HCT116 (cell line): Measurements from ENCODE around the gene SYAP1. TPM values are rescaled to one million over a fixed set of nuclear protein-coding genes. Genes with fewer than 3 reads are reported as not detected.

ENCODE experiments used
- ATAC-seq: fragments of 200-7000 bp; cut with Tn5 transposase; 2 replicates; pipeline ENCODE4 v1.9.1; 2020; ENCODE audit warnings: mild to moderate bottlenecking, moderate library complexity
- BruUV-seq: library from RNA; stranded (reverse); fragments of 400-500 nt; replicated peaks from 2 replicates; lab custom pipeline; 2021; lab: Mats Ljungman, UMichigan
- CTCF ChIA-PET: fragments of 300-600 bp; sonication (Branson Sonifier 250); formaldehyde crosslinking; loops from one replicate; lab custom pipeline; 2021; ENCODE audit warnings: antibody characterized with exemption; lab: Charles Lee
- POLR2A ChIA-PET: fragments of 300-600, 350-600 bp; sonication (Branson Sonifier 250); formaldehyde crosslinking; loops from one replicate; lab custom pipeline; 2021; ENCODE audit warnings: antibody characterized with exemption; lab: Charles Lee
- RAD21 ChIA-PET, 2 experiments: fragments of 300-600 bp; sonication (Branson Sonifier 250); formaldehyde crosslinking; loops; one replicate each; lab custom pipeline; 2023; ENCODE audit warnings: low total read pairs in 2 of 2; ENCODE audit not compliant: uncharacterized antibody in 2 of 2, unreplicated experiment in 2 of 2, low non-redundant PET in 1 of 2; lab: Charles Lee
- DNase-seq: peaks from one replicate; pipeline ENCODE4 v3.0.0-alpha.2; 2010; ENCODE audit warnings: low read depth, low spot score
- H2AFZ ChIP-seq: fragments of 200-600 bp; shearing (Covaris generic), sonication (generic); 2 replicates; pipeline ENCODE4 v1.6.1; 2017; ENCODE audit warnings: low read depth, mixed run types, mixed read lengths, antibody characterized with exemption, low read length; ENCODE audit not compliant: poor library complexity, severe bottlenecking
- H3K27ac ChIP-seq: 2 replicates; pipeline ENCODE4 v1.5.1; 2012; ENCODE audit warnings: low read depth, low read length
- H3K27me3 ChIP-seq: fragments of 200-600 bp; sonication (generic); 2 replicates; pipeline ENCODE4 v1.6.1; 2016; ENCODE audit warnings: mixed run types, low read length, mixed read lengths; ENCODE audit not compliant: insufficient read depth
- H3K36me3 ChIP-seq, 2 experiments: fragments of 200-500 bp in 1 of 2; fragments of 200-600 bp in 1 of 2; sonication (Bioruptor generic) in 1 of 2; sonication (generic) in 1 of 2; 2 replicates each; pipeline versions ENCODE4 v1.5.1 to v1.6.1; 2014 to 2016; ENCODE audit warnings: low read length in 2 of 2, inconsistent platforms in 1 of 2, mixed read lengths in 1 of 2, mixed run types in 1 of 2; ENCODE audit not compliant: insufficient read depth in 2 of 2, control insufficient read depth in 1 of 2
- H3K4me1 ChIP-seq, 2 experiments: fragments of 200-600 bp in 1 of 2; sonication (generic) in 1 of 2; 2 replicates each; pipeline versions ENCODE4 v1.5.1 to v1.6.1; 2012 to 2017; ENCODE audit warnings: low read length in 2 of 2, inconsistent platforms in 1 of 2, mild to moderate bottlenecking in 1 of 2, mixed read lengths in 1 of 2, mixed run types in 1 of 2, moderate library complexity in 1 of 2; ENCODE audit not compliant: insufficient read depth in 2 of 2, control insufficient read depth in 1 of 2
- H3K4me2 ChIP-seq: fragments of 200-600 bp; sonication (generic); 2 replicates; pipeline ENCODE4 v1.6.1; 2017; ENCODE audit warnings: mixed run types, low read length, mixed read lengths
- H3K4me3 ChIP-seq, 2 experiments: fragments of 200-600 bp in 1 of 2; sonication (generic) in 1 of 2; replicated peaks in 1 of 2; 2 replicates each; pipeline ENCODE4 v1.5.1; 2011 to 2016; ENCODE audit warnings: low read length in 2 of 2, control low read depth in 1 of 2, low read depth in 1 of 2, mild to moderate bottlenecking in 1 of 2, mixed read lengths in 1 of 2, mixed run types in 1 of 2
- H3K79me2 ChIP-seq: fragments of 200-600 bp; sonication (generic); 2 replicates; pipeline ENCODE4 v1.6.1; 2017; ENCODE audit warnings: mild to moderate bottlenecking, mixed run types, low read length, moderate library complexity, mixed read lengths; ENCODE audit not compliant: insufficient read depth
- H3K9ac ChIP-seq: fragments of 200-600 bp; sonication (generic); 2 replicates; pipeline ENCODE4 v1.6.1; 2016; ENCODE audit warnings: low read length, mixed read lengths
- H3K9me2 ChIP-seq: fragments of 200-600 bp; sonication (generic), shearing (Covaris generic); 2 replicates; pipeline ENCODE4 v1.6.1; 2017; ENCODE audit warnings: mixed run types, mild to moderate bottlenecking, moderate library complexity; ENCODE audit not compliant: insufficient read depth
- H3K9me3 ChIP-seq, 2 experiments: fragments of 200-500 bp in 1 of 2; fragments of 200-600 bp in 1 of 2; sonication (Bioruptor generic) in 1 of 2; sonication (generic) in 1 of 2; 2 replicates each; pipeline ENCODE4 v1.6.1; 2014 to 2017; ENCODE audit warnings: low read length in 2 of 2, mixed read lengths in 2 of 2, inconsistent platforms in 1 of 2, low read depth in 1 of 2, mild to moderate bottlenecking in 1 of 2, mixed run types in 1 of 2, moderate library complexity in 1 of 2; ENCODE audit not compliant: control insufficient read depth in 1 of 2, insufficient read depth in 1 of 2
- H4K20me1 ChIP-seq: fragments of 200-600 bp; sonication (generic), shearing (Covaris generic); 2 replicates; pipeline ENCODE4 v1.6.1; 2017; ENCODE audit warnings: mixed run types, mild to moderate bottlenecking, moderate library complexity; ENCODE audit not compliant: insufficient read depth
- CEBPB ChIP-seq: IDR thresholded peaks from 2 replicates; pipeline ENCODE4 v1.6.1; 2012; ENCODE audit warnings: low read depth
- EGR1 ChIP-seq: IDR thresholded peaks from 2 replicates; pipeline ENCODE4 v1.6.1; 2012; ENCODE audit warnings: low read depth
- ELF1 ChIP-seq: IDR thresholded peaks from 2 replicates; pipeline ENCODE4 v1.6.1; 2012; ENCODE audit warnings: low read depth, borderline replicate concordance
- EZH2 ChIP-seq: fragments of 200-600 bp; sonication (generic); IDR thresholded peaks from 2 replicates; pipeline ENCODE4 v1.6.1; 2017; ENCODE audit warnings: antibody characterized with exemption, mixed run types
- EZH2phosphoT487 ChIP-seq: fragments of 200-600 bp; IDR thresholded peaks from 2 replicates; pipeline ENCODE4 v1.6.1; 2018; ENCODE audit warnings: antibody characterized with exemption, borderline replicate concordance
- POLR2AphosphoS5 ChIP-seq: IDR thresholded peaks from 2 replicates; pipeline ENCODE4 v1.6.1; 2011; ENCODE audit warnings: mild to moderate bottlenecking, low read depth, low read length, moderate library complexity
- RAD21 ChIP-seq: IDR thresholded peaks from 2 replicates; pipeline ENCODE4 v1.6.1; 2012; ENCODE audit warnings: low read depth, mild to moderate bottlenecking
- SIN3A ChIP-seq: IDR thresholded peaks from 2 replicates; pipeline ENCODE4 v1.6.1; 2012; ENCODE audit warnings: low read depth
- SP1 ChIP-seq: IDR thresholded peaks from 2 replicates; pipeline ENCODE4 v1.6.1; 2012; ENCODE audit warnings: low read depth
- SRF ChIP-seq: IDR thresholded peaks from 2 replicates; pipeline ENCODE4 v1.6.1; 2012; ENCODE audit warnings: low read depth
- TCF7L2 ChIP-seq: IDR thresholded peaks from 2 replicates; pipeline ENCODE4 v1.7.0; 2011; ENCODE audit warnings: borderline replicate concordance, inconsistent platforms; ENCODE audit not compliant: insufficient read depth, insufficient read length; ENCODE audit errors: extremely low read depth
- YY1 ChIP-seq: IDR thresholded peaks from 2 replicates; pipeline ENCODE4 v1.6.1; 2011; ENCODE audit warnings: low read length, low read depth, moderate library complexity, mild to moderate bottlenecking; ENCODE audit not compliant: insufficient replicate concordance; ENCODE audit errors: extremely low read depth
- ZFX ChIP-seq: fragments of 450-650 bp; IDR thresholded peaks from 2 replicates; pipeline ENCODE4 v1.6.1; 2017
- ZNF274 ChIP-seq: fragments of 200-500 bp; sonication (Bioruptor generic); IDR thresholded peaks from 2 replicates; pipeline ENCODE4 v1.6.1; 2014; ENCODE audit warnings: mild to moderate bottlenecking, low read depth, low read length, inconsistent platforms
- intact Hi-C: fragments of 100-400 bp; cut with micrococcal nuclease; formaldehyde crosslinking; loops from 2 replicates; pipeline ENCODE4 v1.10.0; 2022
- total RNA-seq: library from RNA; stranded (reverse); gene quantifications from one replicate; pipeline ENCODE4 v1.2.1, GENCODE V29; 2021; ENCODE audit not compliant: unreplicated experiment
- TF ChIP-seq, protein P1 (sequence below): IDR thresholded peaks from 2 replicates; pipeline ENCODE4 v1.6.1; 2012
- TF ChIP-seq, protein P2 (sequence below): IDR thresholded peaks from 2 replicates; pipeline ENCODE4 v1.6.1; 2012; ENCODE audit warnings: low read depth
- TF ChIP-seq, protein P3 (sequence below): IDR thresholded peaks from 2 replicates; pipeline ENCODE4 v1.6.1; 2011; ENCODE audit warnings: mild to moderate bottlenecking, low read length, moderate library complexity; ENCODE audit not compliant: insufficient replicate concordance; ENCODE audit errors: extremely low read depth
- TF ChIP-seq, protein P4 (sequence below), 3 experiments: fragments of 200-600 bp in 1 of 3; sonication (generic) in 1 of 3; IDR thresholded peaks in 2 of 3; conservative IDR thresholded peaks in 1 of 3; 2 replicates each; pipeline ENCODE4 v1.5.1; 2012 to 2017; ENCODE audit warnings: low read depth in 2 of 3, low read length in 2 of 3, antibody characterized with exemption in 1 of 3, borderline replicate concordance in 1 of 3, control low read depth in 1 of 3, mild to moderate bottlenecking in 1 of 3, mixed read lengths in 1 of 3, mixed run types in 1 of 3, moderate library complexity in 1 of 3; ENCODE audit not compliant: insufficient read depth in 1 of 3

SYAP1 gene
- total RNA-seq, 1 experiment from 2014 or later = 24.8 TPM

DNA sequence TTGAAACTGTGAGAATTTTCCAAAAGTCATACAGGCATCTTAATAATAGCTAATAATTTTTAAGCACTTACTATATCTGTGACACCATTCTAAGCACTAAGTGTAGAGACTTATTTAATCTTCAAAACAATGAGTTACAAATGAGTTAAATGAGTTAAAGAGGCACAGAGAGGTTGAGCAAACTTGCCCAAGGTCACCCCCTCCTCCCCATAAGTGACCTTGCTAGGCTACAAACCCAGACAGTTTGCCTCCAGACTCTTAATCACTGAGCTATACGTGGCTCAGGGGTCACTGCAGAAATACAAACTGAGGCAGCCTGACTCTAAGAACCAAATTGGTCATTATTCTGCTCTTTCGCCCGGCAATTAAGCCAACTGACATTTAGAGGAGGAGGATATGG is 22.5 kb upstream of the SYAP1 start:
- ChIA-PET POLR2A (no interaction called here), CTCF (no interaction called here), RAD21 (no interaction called here)
- Histone ChIP-seq H3K36me3 (no peaks in the 10 kb centered on the region; a peak in 1 of 4 replicates), H4K20me1 (no peaks in the 10 kb centered on the region), H3K4me3 (no peak overlapping the region), H3K9me2 (no peaks in the 10 kb centered on the region), H3K27ac (no peak overlapping the region), H3K4me2 (no peak overlapping the region), H3K79me2 (no peaks in the 10 kb centered on the region), H3K27me3 (no peaks in the 10 kb centered on the region), H2AFZ (no peak overlapping the region), H3K4me1 (no peaks in the 10 kb centered on the region), H3K9ac (no peak overlapping the region), H3K9me3 (no peaks in the 10 kb centered on the region)
- DNase-seq (no peak), ATAC-seq (no peak)
- TF ChIP-seq POLR2AphosphoS5 (no peak), SIN3A (no peak), YY1 (no peak), RAD21 (no peak), SRF (no peak), CEBPB (no peak), ZFX (no peak), EZH2phosphoT487 (no peak), EGR1 (no peak), EZH2 (no peak), ELF1 (no peak), TCF7L2 (no peak), SP1 (no peak), ZNF274 (no peak)
- TF ChIP-seq, protein P1, sequence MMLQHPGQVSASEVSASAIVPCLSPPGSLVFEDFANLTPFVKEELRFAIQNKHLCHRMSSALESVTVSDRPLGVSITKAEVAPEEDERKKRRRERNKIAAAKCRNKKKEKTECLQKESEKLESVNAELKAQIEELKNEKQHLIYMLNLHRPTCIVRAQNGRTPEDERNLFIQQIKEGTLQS = no peak
- TF ChIP-seq, protein P2, sequence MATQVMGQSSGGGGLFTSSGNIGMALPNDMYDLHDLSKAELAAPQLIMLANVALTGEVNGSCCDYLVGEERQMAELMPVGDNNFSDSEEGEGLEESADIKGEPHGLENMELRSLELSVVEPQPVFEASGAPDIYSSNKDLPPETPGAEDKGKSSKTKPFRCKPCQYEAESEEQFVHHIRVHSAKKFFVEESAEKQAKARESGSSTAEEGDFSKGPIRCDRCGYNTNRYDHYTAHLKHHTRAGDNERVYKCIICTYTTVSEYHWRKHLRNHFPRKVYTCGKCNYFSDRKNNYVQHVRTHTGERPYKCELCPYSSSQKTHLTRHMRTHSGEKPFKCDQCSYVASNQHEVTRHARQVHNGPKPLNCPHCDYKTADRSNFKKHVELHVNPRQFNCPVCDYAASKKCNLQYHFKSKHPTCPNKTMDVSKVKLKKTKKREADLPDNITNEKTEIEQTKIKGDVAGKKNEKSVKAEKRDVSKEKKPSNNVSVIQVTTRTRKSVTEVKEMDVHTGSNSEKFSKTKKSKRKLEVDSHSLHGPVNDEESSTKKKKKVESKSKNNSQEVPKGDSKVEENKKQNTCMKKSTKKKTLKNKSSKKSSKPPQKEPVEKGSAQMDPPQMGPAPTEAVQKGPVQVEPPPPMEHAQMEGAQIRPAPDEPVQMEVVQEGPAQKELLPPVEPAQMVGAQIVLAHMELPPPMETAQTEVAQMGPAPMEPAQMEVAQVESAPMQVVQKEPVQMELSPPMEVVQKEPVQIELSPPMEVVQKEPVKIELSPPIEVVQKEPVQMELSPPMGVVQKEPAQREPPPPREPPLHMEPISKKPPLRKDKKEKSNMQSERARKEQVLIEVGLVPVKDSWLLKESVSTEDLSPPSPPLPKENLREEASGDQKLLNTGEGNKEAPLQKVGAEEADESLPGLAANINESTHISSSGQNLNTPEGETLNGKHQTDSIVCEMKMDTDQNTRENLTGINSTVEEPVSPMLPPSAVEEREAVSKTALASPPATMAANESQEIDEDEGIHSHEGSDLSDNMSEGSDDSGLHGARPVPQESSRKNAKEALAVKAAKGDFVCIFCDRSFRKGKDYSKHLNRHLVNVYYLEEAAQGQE = no peak
- TF ChIP-seq, protein P3, sequence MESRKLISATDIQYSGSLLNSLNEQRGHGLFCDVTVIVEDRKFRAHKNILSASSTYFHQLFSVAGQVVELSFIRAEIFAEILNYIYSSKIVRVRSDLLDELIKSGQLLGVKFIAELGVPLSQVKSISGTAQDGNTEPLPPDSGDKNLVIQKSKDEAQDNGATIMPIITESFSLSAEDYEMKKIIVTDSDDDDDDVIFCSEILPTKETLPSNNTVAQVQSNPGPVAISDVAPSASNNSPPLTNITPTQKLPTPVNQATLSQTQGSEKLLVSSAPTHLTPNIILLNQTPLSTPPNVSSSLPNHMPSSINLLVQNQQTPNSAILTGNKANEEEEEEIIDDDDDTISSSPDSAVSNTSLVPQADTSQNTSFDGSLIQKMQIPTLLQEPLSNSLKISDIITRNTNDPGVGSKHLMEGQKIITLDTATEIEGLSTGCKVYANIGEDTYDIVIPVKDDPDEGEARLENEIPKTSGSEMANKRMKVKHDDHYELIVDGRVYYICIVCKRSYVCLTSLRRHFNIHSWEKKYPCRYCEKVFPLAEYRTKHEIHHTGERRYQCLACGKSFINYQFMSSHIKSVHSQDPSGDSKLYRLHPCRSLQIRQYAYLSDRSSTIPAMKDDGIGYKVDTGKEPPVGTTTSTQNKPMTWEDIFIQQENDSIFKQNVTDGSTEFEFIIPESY = no peak
- TF ChIP-seq, protein P4, sequence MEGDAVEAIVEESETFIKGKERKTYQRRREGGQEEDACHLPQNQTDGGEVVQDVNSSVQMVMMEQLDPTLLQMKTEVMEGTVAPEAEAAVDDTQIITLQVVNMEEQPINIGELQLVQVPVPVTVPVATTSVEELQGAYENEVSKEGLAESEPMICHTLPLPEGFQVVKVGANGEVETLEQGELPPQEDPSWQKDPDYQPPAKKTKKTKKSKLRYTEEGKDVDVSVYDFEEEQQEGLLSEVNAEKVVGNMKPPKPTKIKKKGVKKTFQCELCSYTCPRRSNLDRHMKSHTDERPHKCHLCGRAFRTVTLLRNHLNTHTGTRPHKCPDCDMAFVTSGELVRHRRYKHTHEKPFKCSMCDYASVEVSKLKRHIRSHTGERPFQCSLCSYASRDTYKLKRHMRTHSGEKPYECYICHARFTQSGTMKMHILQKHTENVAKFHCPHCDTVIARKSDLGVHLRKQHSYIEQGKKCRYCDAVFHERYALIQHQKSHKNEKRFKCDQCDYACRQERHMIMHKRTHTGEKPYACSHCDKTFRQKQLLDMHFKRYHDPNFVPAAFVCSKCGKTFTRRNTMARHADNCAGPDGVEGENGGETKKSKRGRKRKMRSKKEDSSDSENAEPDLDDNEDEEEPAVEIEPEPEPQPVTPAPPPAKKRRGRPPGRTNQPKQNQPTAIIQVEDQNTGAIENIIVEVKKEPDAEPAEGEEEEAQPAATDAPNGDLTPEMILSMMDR (IDR thresholded peaks at IDR 0.05 in 2 of 3, conservative IDR thresholded peaks at IDR 0.05 in 1 of 3; ENCODE audit: borderline replicate concordance in 1 of 3, insufficient read depth in 1 of 3, low read depth in 2 of 3, low read length in 2 of 3) = no peak
- no TSS peak for BruUV-seq
- intact Hi-C loops = no loop called here
